A673 (cell line): ENCODE measurements around the gene CEACAM5. TPM values are rescaled to one million over a fixed set of nuclear protein-coding genes. Genes with fewer than 3 reads are reported as not detected.

ENCODE experiments used
- BruUV-seq: library from RNA; stranded (reverse); fragments of 400-500 nt; replicated peaks from 2 replicates; lab custom pipeline; 2021; lab: Mats Ljungman, UMichigan
- CTCF ChIA-PET: fragments of 300-600 bp; sonication (Branson Sonifier 250); formaldehyde crosslinking; loops from one replicate; lab custom pipeline; 2022; ENCODE audit warnings: antibody characterized with exemption; lab: Charles Lee
- POLR2A ChIA-PET: fragments of 300-600 bp; sonication (Branson Sonifier 250); formaldehyde crosslinking; loops from one replicate; lab custom pipeline; 2022; ENCODE audit warnings: antibody characterized with exemption; ENCODE audit not compliant: low non-redundant PET; lab: Charles Lee
- DNase-seq: peaks from one replicate; pipeline ENCODE4 v3.0.0-alpha.2; 2015; ENCODE audit warnings: low spot score
- H3K27ac ChIP-seq: fragments of 200-600 bp; sonication (generic); 2 replicates; pipeline ENCODE4 v1.5.1; 2016; ENCODE audit warnings: mixed run types, low read depth, mild to moderate bottlenecking, mixed read lengths, antibody characterized with exemption, low read length; ENCODE audit not compliant: poor library complexity, severe bottlenecking
- H3K27me3 ChIP-seq: fragments of 200-600 bp; sonication (generic); replicated peaks from 2 replicates; pipeline ENCODE4 v1.6.1; 2017; ENCODE audit warnings: mixed run types, low read depth, mild to moderate bottlenecking, mixed read lengths, antibody characterized with exemption, low read length; ENCODE audit not compliant: insufficient read depth, poor library complexity
- H3K36me3 ChIP-seq: fragments of 200-600 bp; sonication (generic); 2 replicates; pipeline ENCODE4 v1.6.1; 2016; ENCODE audit warnings: mixed run types, mild to moderate bottlenecking, mixed read lengths, antibody characterized with exemption, low read length; ENCODE audit not compliant: insufficient read depth, poor library complexity, severe bottlenecking
- H3K4me1 ChIP-seq: fragments of 200-600 bp; sonication (generic); 2 replicates; pipeline ENCODE4 v1.6.1; 2017; ENCODE audit warnings: mixed run types, mild to moderate bottlenecking, mixed read lengths, antibody characterized with exemption, low read length; ENCODE audit not compliant: insufficient read depth, poor library complexity, severe bottlenecking
- H3K4me3 ChIP-seq: fragments of 200-600 bp; sonication (generic); 2 replicates; pipeline ENCODE4 v1.5.1; 2016; ENCODE audit warnings: low read depth, mixed run types, mild to moderate bottlenecking, mixed read lengths, low read length; ENCODE audit not compliant: poor library complexity, severe bottlenecking
- H3K9me3 ChIP-seq: fragments of 200-600 bp; sonication (generic); 2 replicates; pipeline ENCODE4 v1.6.1; 2016; ENCODE audit warnings: mixed run types, low read depth, mild to moderate bottlenecking, mixed read lengths, antibody characterized with exemption, low read length; ENCODE audit not compliant: poor library complexity, severe bottlenecking
- EZH2 ChIP-seq: fragments of 200-600 bp; sonication (generic); IDR thresholded peaks from 2 replicates; pipeline ENCODE4 v1.6.1; 2017; ENCODE audit warnings: borderline replicate concordance, low read depth, mild to moderate bottlenecking, mixed read lengths, antibody characterized with exemption, low read length; ENCODE audit not compliant: poor library complexity, severe bottlenecking
- intact Hi-C: fragments of 100-400 bp; cut with micrococcal nuclease; formaldehyde crosslinking; loops from one replicate; pipeline ENCODE4 v1.10.0; 2022; ENCODE audit not compliant: unreplicated experiment
- total RNA-seq: library from RNA; stranded (reverse); gene quantifications from 2 replicates; pipeline ENCODE4 v1.2.3, GENCODE V29; 2021
- TF ChIP-seq, protein P1 (sequence below): fragments of 300-800, 200-600 bp; sonication (generic); conservative IDR thresholded peaks from 2 replicates; pipeline ENCODE4 v1.5.1; 2017; ENCODE audit warnings: low read depth, mild to moderate bottlenecking, antibody characterized with exemption, low read length, moderate library complexity, mixed read lengths

CEACAM5 gene
- total RNA-seq, 1 experiment from 2014 or later, result 0.54 TPM

DNA sequence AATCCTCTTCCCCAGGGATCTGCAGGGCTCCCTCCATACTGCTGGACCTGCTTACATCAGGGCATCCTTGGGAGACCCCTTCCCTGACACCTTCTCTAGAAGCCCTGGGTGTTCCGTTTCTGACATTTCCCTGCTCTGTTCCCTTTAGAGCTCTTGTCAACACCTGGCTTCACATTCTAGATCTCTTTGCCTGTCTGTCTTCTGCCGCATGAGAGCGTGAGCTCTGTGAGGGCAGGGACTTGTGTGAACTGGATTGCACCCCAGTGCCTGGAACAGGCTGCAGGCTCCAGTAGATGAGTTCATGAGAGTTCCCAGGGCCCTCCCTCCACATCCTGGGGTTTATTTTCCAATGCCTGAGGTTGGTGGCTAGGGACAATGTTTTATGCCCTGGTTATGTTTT, 21.0 kb upstream of the CEACAM5 start:
- H3K27me3 ChIP-seq, result no peaks in the 10 kb centered on the region
- CTCF ChIA-PET, result no interaction called here
- H3K36me3 ChIP-seq, result no peaks in the 10 kb centered on the region
- BruUV-seq, result no TSS peak
- POLR2A ChIA-PET, result no interaction called here
- intact Hi-C loops, result no loop called here
- no peak overlapping the region for H3K27ac ChIP-seq
- no peak overlapping the region for H3K4me3 ChIP-seq
- H3K4me1 ChIP-seq, result no peaks in the 10 kb centered on the region
- TF ChIP-seq, protein P1, sequence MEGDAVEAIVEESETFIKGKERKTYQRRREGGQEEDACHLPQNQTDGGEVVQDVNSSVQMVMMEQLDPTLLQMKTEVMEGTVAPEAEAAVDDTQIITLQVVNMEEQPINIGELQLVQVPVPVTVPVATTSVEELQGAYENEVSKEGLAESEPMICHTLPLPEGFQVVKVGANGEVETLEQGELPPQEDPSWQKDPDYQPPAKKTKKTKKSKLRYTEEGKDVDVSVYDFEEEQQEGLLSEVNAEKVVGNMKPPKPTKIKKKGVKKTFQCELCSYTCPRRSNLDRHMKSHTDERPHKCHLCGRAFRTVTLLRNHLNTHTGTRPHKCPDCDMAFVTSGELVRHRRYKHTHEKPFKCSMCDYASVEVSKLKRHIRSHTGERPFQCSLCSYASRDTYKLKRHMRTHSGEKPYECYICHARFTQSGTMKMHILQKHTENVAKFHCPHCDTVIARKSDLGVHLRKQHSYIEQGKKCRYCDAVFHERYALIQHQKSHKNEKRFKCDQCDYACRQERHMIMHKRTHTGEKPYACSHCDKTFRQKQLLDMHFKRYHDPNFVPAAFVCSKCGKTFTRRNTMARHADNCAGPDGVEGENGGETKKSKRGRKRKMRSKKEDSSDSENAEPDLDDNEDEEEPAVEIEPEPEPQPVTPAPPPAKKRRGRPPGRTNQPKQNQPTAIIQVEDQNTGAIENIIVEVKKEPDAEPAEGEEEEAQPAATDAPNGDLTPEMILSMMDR, result no peak
- TF ChIP-seq EZH2, result no peak
- H3K9me3 ChIP-seq, result no peaks in the 10 kb centered on the region
- no peak for DNase-seq

DNA sequence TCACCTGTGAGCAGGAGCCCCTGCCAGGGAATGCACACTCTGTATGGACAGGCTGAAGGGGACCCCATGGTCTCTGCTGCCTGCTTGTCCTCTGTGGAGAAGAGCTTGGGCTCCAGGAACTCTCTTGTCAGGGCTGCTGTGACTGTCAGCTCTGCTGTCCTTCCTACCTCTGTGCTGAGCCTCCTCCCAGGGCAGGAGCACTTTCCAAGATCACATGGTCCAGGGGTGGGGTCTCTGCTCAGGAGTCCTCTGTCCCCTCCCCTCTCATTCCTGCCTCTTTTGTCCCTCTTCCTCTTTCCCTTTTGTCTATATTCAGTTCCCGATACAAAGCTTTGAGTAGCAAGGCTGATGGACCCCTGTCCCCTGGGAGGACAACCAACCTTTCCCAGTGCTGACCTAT, 20.3 kb upstream of the CEACAM5 start, which contains the start of gene CEACAM7:
CEACAM7 (minus strand) TSS at position 173 of the 400 bp plus-strand sequence; CDS start at position 68, 105 bp downstream.
- H3K27me3 ChIP-seq, result no peaks in the 10 kb centered on the region
- no peaks in the 10 kb centered on the region for H3K36me3 ChIP-seq
- intact Hi-C loops, result no loop called here
- no TSS peak for BruUV-seq
- ChIA-PET CTCF (no interaction called here), POLR2A (no interaction called here)
- H3K27ac ChIP-seq, result no peak within 1 kb of the TSS
- no peaks in the 10 kb centered on the region for H3K9me3 ChIP-seq
- TF ChIP-seq, protein P1, result no peak
- no peak for TF ChIP-seq EZH2
- no peak within 1 kb of the TSS for H3K4me3 ChIP-seq
- no peak for DNase-seq
- no peaks in the 10 kb centered on the region for H3K4me1 ChIP-seq

DNA sequence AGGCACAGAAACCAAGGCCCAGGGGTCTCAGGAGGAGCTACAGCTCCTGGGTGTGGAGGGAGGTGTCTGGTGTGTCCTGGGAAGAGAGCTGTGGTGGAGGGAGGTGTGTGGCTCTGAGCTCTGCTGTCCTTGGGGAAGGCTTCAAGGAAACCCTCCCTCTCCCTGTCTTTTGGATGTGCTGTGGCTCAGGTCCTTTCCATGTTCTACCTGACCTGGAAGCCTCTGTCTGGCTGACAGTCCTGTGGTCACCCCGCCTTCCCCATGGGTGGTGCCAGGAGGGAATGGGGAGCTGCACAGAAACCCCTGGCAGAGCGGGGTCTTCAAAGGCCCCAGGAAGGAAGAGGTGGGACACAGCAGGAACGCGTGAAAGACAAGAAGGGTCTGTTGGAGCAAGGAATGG, 19.7 kb upstream of the CEACAM5 start:
- no peaks in the 10 kb centered on the region for H3K4me1 ChIP-seq
- no peak overlapping the region for H3K4me3 ChIP-seq
- CTCF ChIA-PET, result no interaction called here
- no peaks in the 10 kb centered on the region for H3K27me3 ChIP-seq
- intact Hi-C loops, result no loop called here
- DNase-seq, result no peak
- H3K9me3 ChIP-seq, result no peaks in the 10 kb centered on the region
- H3K36me3 ChIP-seq, result no peaks in the 10 kb centered on the region
- no peak overlapping the region for H3K27ac ChIP-seq
- POLR2A ChIA-PET, result no interaction called here
- TF ChIP-seq EZH2, result no peak
- TF ChIP-seq, protein P1, result no peak
- BruUV-seq, result no TSS peak
